Urothelium cell line (cell line): ENCODE data around the gene IL4I1.

ENCODE experiments used
- DNase-seq: peaks from one replicate; pipeline ENCODE4 v3.0.0; 2011; ENCODE audit warnings: low spot score, mixed read lengths
- FAIRE-seq: peaks from 2 replicates; lab custom pipeline; 2011; peaks lifted over from hg19 to GRCh38; lab: Jason Lieb, UNC

Gene IL4I1

DNA sequence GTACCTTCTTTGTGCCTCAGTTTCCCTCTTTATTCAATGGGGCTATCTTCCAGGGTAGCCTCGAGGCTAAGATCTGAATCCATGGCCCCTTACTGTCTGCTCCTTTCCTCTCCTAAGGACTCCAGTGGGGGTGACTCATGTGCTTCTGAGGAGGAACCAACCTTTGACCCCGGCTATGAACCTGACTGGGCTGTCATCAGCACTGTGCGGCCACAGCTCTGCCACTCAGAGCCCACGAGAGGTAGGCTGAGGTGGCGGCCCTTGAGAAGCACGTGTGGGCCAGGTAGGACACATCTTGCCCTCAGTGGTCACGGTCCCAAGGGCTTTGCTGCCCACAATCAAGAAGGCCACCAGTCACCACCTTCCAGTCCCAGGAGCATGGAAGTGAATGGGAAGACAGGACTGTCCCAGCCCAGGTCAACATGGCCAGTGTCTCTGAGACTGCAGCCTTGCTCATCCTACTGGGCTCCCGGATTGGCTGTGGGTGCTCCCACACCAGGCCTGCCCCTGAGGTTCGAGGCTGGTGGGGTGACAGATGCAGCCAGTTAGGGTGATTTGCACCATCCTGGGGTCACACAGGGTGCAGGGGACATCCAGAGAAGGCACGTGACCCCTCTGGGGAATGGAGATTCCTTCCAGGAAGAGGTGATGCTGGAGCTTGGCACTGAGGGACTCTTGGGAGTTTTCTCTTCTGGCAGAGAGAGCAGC, 16.4 kb downstream of the IL4I1 start:
- no peak for FAIRE-seq

DNA sequence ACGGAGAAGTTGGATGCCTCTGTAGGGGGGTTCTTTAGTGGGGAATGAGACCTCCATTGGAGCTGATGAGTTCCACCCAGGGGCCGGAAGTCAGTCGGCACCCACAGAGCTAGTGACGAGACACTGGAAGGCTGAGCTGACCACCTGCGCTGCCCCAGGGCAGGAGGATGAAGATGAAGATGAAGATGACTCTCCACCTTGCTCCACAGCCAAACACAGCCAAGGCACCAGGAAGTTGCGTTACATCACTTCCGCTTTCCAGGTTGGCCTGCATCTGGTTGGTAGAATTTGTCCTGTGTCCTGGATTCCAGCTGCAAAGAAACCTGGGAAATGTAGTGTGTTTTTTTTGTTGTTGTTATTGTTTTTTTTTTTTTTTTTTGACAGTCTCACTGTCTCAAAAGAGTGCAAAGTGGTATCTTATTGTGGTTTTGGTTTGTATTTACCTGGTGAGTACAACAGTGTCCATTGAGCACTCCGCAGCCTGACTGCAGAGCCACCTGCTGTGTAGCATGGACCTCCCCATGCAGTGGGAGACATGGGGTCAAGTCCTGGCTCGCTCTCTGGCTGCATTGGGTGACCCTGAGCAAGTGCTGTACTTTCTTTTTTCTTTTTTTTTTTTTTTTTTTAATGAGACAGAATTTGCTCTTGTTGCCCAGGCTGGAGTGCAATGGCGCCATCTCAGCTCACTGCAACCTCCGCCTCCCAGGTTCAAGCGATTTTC, 17.3 kb downstream of the IL4I1 start:
- FAIRE-seq (no peak), DNase-seq (no peak)

More for the DNA sequence above, 16.4 kb downstream of the IL4I1 start:
- no peak for DNase-seq

DNA sequence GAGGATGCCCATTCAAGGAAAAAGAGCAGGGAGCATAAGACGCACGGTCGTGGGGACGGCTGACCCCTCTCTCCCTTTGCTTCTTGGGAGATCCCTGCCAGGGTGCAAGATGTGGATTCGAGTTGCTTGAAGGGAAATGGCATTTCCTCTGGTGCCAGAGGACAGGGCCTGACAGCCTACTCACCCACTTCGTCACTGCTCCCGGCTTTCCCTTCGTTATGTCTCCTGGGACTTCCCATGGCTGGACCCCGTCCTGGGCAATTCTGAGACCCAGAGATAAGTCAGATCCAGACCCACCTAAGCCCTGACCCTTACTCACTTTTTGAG, 18.0 kb downstream of the IL4I1 start:
- DNase-seq (no peak), FAIRE-seq (no peak)

DNA sequence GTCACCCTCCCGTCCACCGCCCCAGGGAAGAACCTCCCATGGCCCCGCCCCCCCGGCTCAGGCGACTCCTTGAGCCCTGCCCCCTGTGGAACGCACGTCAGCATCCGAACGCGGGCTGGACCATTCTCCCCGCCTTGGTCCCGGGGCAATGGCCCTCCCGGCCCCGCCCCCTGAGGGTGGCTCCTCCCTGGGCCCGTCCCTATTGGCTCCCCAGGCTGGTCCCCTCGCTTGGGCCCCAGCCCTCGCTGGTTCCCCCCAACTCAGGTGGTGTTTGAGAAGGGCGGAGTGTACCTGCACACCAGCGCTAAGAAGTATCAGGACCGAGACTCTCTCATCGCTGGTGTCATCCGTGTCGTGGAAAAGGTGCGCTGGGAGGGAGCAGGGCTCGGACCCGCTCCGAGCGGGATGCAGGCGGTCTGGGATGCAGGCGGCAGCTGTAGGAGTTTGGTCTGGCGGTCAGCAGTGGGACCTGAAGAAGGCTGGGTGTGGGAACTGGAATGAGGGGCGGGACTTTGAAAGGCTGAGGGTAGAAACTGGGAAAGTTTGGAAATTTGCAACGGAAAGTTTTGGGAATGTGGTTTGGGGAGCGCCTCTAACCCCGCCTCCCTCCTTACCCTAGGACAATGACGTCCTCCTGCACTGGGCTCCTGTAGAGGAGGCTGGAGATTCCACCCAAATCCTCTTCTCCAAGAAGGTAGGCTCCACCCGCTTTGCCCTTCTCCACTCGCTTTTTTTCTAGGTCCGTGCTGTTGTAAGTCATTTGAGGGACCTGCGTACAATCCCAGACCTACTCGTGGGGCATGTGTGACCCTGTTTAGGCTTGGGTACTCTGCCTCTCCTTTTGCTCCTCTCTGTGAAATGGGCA, 18.6 kb downstream of the IL4I1 start:
- FAIRE-seq: no peak

DNA sequence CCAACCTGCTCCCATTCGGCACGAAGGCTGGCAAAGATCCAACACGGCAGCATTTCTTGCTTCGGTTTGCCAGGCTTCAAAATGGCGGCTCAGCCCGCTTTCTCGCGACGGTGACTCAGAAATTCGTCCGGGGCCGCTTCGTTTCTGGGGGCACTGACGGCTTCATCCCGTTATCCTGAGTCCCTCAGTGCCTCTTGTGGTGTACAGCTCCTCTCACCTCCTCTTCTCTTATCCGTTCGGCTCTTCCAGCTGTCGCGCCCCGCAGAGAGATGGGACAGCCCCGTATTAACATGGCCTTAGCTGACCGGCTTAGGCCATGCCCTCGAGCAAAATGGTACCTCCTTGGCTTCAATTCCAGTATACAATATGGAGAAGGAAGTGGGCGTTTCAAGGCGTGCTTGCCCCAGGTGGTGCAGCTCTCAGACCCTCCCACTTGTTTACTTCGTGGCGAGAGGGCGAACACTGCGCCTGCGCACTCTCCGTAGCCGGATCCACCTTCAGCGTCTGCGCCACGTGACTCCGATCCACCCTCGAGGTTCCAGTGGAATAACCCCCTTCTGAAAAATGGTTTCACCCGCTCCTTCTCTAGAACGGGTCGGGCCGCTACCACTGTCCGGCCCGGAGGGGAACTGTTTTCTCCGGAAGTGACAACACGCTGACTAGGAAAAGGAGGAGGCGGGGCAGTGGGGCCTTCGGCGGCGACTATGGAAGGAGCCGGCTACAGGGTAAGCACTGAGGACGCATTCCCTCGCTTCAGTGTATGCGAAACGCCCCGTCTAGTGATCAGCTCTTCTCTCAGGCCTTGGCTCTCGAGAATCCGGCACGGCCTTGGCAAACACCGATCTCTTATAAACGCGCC, 19.4 kb downstream of the IL4I1 start, which contains the start of the genes AKT1S1 and TBC1D17:
Gene AKT1S1 (minus strand): TSS at position 336 of the 859 bp plus-strand sequence. CDS start 4,060 bp downstream, outside the sequence.
Gene TBC1D17 (plus strand): TSS at position 683 of the 859 bp plus-strand sequence. CDS start 22 bp downstream, at position 705.
- DNase-seq (peak; percentile 97), FAIRE-seq (peak; percentile 96)

More for the DNA sequence above, 18.6 kb downstream of the IL4I1 start:
- peak; percentile 98 for DNase-seq

DNA sequence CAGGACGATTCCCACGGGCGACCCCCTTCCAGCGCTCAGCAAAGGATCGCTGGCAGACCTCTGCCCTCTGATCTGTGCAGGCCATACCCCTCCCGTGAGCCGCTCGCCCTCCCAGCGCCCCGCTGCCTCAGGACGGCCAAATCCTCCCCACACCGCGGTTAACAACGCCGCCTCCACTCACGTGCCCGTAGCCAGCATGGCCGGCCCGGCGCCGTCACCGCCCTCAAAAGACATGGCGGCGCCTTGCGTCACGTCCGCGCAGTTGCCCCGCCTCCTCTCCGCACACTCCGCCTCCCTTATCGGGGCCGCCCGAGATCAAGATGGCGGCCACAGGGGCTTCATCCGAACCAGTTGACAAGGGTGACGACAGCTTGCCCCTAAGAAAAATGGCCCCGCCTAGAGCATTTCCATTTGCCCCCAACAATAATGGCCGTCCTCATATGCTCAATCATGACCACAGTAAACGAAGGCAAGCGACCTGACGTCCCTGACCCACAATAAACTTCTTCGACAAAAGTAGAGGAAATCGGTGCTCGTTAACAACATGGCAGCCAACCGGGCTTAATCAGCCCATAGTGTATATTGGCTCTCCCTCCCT, 20.2 kb downstream of the IL4I1 start:
- FAIRE-seq (peak; percentile 92), DNase-seq (peak; percentile 86)

DNA sequence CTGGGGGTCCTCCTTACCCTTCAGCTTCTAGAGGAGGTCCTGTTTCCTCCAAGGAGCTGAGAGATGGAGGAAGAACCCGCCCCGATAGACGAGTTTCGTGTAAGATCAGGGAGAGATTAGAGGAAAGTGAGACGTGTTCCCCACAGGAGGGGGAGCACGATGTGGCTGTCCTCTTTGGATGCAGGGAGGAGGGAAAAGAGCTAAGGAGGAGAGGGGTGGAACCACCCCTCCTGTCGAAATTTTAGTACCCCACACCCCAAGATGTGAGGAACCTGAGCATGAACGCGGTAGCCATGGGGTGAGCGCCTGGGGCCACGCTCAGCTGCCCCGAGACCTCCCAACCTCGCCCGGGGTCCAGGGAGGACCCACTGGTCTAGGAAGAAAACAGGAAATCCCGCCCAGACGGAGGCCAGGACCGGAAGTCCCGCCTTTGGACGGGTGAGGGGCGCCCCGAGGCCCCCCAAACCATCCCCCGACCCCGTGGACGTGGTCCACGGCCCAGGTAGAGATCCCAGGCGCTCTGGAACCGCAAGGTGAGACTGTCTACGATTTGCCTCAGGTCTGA, 20.7 kb downstream of the IL4I1 start:
- FAIRE-seq (no peak), DNase-seq (peak; percentile 56)

DNA sequence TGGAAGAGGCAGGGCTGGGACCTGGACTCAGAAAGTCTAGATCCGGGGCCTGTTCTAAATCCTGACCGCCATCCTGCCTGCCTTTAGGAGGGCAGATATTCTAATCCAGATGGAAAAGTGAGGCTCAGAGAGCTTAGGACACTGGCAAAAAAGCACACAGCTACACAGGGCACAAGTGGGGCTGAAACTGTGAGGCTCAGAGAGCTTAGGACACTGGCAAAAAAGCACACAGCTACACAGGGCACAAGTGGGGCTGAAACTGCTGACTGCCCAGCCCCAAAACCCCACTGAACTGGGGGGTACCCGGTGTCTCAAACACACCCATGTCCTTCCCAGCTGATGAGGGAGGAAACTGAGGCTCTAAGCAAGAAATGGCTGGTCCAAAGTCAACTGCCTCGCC, 21.5 kb downstream of the IL4I1 start:
- no peak for DNase-seq
- FAIRE-seq: no peak

DNA sequence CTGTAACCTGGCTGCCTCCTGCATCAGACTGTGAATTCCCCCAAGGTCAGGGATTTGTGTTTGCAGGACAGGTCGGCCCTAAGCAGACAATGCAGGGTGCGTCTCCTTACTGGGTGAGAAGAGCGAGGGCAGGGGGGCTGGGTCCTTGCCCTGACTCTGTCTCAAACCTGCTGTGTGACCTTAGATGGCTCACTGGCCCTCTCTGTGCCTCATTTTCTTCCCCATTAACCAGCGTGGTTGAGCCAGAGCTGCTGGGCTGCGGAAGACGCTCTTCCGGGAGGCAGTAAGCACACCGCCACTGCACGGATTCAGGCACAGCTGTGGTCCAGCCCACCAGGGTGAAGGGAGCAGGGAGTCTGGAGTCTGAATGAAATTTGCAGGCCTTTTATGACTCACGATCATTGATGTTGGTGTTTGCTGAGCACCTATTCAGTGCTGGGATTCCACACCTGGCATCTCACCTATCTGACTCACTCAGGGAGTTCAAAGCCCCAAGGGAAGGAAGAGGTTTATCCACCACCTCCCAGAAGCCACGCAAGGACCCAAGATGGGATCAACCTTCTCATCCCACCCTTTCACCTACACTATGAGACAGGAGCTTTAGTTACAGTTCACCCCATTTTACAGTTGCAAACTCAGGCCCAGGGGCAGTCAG, 22.1 kb downstream of the IL4I1 start:
- FAIRE-seq: no peak
- DNase-seq: no peak

DNA sequence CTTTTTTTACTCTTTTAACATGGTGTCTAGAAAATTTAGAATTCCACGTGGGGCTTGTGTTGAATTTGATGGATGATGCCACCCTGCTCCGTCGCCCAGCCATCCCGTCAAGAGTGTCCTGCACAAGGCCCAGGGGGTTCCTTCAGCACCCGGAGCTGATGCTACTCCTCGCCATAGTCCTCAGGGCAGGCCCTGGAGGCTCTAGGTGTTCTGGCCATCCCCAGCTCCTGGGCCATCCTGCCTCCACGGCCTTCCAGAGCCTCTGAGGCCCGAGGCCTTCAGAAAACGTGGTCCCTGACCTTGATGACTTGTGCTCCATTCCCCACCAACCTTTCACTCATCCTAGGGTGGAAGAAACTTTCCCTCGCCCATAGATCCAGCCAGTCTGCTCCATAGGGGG, 22.9 kb downstream of the IL4I1 start:
- DNase-seq (no peak), FAIRE-seq (no peak)

DNA sequence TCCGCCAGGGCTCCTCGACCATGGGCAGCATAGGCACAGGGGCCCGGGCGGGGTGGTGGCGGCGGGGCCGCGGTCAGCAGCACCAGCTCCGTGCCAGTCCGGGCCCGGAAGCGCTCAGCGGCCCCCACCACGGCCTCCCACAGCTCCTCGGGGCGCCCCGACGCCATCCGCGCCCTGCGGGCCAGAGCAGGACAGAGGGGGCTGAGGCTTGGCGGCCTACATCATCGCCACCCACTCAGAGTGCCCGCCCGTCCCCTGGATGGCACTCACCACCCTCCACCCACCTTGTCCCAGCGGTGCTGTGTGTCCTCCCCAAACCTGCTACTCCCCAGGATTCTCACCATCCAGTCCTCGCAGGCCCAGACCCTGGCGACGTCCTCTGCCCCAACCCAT, 23.6 kb downstream of the IL4I1 start:
- FAIRE-seq: no peak
- DNase-seq: no peak

DNA sequence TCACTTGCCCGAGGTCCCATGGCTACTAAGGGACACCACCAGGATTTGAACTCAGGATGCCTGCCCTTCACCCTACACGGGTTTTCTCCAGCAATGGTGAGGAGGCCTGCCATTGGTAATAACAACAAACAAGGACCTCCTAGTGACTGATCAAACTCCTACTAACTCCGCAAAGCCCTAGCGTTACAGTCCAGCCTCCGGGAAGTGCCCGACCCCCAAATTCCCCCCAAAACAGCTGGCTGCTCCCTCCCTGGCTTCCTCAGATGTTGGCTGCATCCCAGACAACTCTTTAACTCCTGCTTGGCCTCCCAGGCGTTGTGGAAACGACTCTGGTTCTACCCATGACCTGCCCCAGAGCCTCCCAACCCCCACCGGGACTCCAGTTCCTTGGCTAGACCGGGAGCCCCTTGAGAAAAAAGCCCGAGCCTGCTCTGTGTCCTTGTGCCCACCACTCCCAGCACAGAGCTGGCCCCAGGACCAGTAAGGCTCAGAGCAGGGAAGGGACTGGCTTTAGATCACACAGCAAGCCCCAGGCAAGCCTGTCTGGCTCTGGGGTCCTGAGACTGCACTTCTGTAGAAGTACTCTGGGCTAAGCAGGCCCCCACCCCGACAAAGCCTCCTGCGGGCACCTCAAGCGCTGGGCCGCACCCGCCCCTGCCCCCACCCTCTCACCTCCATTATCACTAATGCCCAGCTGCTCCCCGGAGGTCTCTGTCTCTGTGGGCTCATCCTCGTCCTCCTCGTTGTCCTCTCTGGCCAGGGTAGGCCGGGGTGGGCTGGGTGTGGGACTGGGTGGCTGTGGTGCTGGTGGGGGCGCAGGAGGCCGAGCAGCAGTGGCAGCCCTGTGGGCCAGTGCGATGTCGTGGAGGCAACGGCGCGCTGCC, 24.2 kb downstream of the IL4I1 start:
- FAIRE-seq (no peak), DNase-seq (no peak)

DNA sequence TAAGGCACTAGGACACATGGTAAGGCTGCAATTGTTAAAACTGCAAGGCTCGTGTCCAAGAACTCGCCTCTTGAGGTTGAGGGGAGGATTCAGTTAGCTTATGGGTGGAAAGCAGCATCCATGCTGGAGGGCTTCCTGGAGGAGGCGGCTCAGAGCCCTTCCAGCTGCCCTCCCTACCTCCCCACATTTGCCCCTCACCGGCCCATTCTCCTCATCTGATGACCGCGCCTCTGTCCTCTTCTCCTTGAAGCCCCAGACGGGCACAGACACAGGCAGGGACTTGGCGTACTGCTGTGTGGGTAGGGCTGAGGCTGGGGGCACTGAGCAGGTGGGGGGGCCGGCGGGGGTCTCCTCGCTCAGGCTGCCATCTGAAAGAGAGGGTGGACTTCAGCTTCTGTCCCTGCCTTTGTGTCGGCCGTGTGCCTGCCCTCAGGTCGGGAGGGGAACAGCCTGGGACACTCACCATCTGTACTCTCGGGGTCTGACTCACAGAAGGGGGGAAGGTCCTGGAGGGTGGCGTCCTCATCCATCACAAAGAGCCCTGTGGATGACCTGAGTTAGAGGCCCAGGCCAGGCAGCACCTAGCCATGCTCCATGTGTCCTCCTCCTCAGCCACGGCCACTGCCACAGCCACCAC, 25.2 kb downstream of the IL4I1 start:
- DNase-seq (no peak), FAIRE-seq (no peak)

DNA sequence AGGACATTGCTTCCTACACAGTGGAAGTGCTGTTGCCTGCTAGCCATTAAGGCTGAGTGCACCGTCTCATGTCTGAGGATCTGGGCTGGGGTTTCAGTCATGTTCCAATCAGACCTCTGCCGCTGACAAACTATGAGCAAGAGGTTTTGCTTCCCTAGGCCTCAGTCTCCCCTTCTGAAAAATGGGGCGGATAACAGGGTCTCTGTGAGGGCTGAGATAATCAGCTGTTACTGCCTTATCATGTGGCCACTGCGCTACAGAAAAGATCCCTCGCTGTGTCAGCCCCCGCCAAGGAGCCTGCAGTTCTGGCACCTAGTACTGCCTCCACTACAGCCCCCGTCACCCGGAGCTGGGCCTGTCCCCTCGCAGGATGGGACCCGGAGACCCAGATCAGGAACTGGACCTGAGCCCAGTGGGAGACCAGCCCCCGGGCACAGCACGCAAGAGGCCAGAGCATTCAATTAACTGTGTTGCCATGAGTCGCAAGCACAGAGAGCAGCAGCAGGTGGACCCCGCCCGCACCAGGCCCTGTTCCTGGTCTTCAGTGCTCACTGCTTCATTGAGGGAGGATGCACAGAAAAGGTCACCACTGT, 26.3 kb downstream of the IL4I1 start:
- FAIRE-seq (peak; percentile 20), DNase-seq (no peak)

DNA sequence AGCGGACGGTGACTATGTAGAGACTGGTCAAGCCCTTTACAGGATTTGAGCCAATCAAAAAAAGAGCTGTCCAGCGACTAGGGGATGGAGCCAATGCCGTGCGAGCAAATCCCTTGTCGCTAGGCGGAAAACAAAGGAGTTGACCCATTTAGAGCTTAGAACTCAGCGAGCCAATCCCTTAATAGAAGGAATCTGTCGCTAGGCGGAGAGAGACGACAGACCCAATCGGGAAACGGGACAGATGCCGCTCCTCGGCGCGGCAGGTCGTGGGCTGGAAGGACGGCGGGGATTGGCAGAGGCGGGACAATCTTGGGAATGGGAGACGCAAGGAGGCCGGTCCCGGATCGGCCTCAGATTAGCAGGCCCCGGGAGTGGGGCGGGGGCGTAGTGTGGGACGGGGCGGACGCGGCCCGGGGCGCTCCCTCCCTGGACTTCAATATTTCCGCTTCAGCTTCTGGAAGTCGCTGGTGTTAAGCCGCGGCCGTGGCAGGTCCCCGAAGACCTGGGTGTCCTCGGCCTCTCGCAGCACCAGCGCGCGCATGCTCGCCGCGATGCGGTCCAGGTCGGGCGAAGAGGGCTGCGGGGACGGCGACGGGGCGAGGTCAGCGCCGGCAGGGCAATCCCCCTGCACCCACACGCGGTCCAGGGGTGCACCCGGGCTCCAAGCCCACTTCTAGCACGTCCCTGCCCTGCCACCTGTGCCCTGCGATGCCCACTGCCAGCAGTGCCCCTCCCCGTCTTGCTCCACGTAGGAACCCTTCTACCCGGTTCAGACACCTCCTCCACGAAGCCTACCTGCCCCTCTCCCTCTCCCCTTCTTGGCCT, 27.0 kb downstream of the IL4I1 start:
- FAIRE-seq: peak; percentile 77
- DNase-seq: peak; percentile 91

DNA sequence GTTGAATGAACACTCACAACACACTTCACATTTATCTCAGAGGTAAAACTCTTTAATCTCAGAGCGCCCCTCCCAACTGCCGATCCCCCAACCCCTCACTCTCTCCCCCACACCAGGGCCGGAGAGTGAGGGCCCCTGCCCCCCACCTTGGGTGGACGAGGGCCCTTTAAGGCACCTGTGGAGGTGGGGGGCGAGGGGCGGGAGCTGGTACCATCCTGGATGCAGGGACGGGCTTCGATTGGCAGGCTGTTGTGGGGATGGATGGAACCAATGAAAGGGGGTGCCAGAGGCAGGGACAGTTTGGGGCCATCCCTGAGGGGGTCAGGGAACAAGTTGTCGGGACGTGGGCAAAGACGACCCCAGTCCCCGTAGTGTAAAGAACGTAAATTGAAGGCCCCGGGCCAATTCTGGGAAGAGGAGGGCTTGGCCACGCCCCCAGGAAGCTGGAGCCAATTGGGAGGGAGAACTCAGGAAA, 27.6 kb downstream of the IL4I1 start:
- no peak for FAIRE-seq
- DNase-seq: peak; percentile 53
